ENCODE measurements around the gene PPBP. TPM values are rescaled to one million over a fixed set of nuclear protein-coding genes. Genes with fewer than 3 reads are reported as not detected.

Gene PPBP
- total and polyA plus RNA-seq, 3 experiments from 2014 or later, result not detected

- H3K4me3 Mint-ChIP-seq, result no peak overlapping the region
- no peak overlapping the region for H3K27ac ChIP-seq (ENCODE audit: low read depth, low read length)
- H3K27me3 ChIP-seq (ENCODE audit: insufficient read depth, low read length, poor library complexity, severe bottlenecking), result no peaks in the 10 kb centered on the region
- ChIA-PET CTCF (no interaction called here), POLR2A (no interaction called here)
- peaks cover 0 to 6% (median 0%) of the 10 kb centered on the region in 5 donors for H3K9me3 Mint-ChIP-seq
- DNase-seq, result no peak
- no peak overlapping the region for H3K27ac Mint-ChIP-seq
- H3K27me3 Mint-ChIP-seq, result peaks cover 0 to 3% of the 10 kb centered on the region in 2 donors
- no peaks in the 10 kb centered on the region for H3K9me3 ChIP-seq (ENCODE audit: low read length)
- no peaks in the 10 kb centered on the region for H3K36me3 Mint-ChIP-seq
- H3K4me1 Mint-ChIP-seq, result no peaks in the 10 kb centered on the region
- H3K4me3 ChIP-seq (ENCODE audit: low read length), result no peak overlapping the region
- no peaks in the 10 kb centered on the region for H3K36me3 ChIP-seq (ENCODE audit: insufficient read depth, low read length)
- no peaks in the 10 kb centered on the region for H3K4me1 ChIP-seq (ENCODE audit: insufficient read depth, low read length)
Observed at GRCh38 chr4:74009307-74009706, 21.3 kb upstream of the PPBP start.

GRCh38 chr4:74006009-74006476, 18.1 kb upstream of the PPBP start:
- no peak overlapping the region for H3K4me3 Mint-ChIP-seq
- CTCF ChIA-PET, result no interaction called here
- peaks cover 0 to 3% of the 10 kb centered on the region in 2 donors for H3K27me3 Mint-ChIP-seq
- peaks cover 0 to 6% (median 0%) of the 10 kb centered on the region in 5 donors for H3K9me3 Mint-ChIP-seq
- DNase-seq, result no peak
- Histone ChIP-seq H3K36me3 (ENCODE audit: insufficient read depth, low read length) (no peaks in the 10 kb centered on the region), H3K27me3 (ENCODE audit: insufficient read depth, low read length, poor library complexity, severe bottlenecking) (no peaks in the 10 kb centered on the region), H3K27ac (ENCODE audit: low read depth, low read length) (no peak overlapping the region), H3K4me3 (ENCODE audit: low read length) (no peak overlapping the region), H3K9me3 (ENCODE audit: low read length) (no peaks in the 10 kb centered on the region), H3K4me1 (ENCODE audit: insufficient read depth, low read length) (no peaks in the 10 kb centered on the region)
- POLR2A ChIA-PET, result no interaction called here
- no peaks in the 10 kb centered on the region for H3K4me1 Mint-ChIP-seq
- H3K27ac Mint-ChIP-seq, result no peak overlapping the region
- H3K36me3 Mint-ChIP-seq, result no peaks in the 10 kb centered on the region

GRCh38 chr4:74005528-74005927, 17.5 kb upstream of the PPBP start:
- no peak for DNase-seq
- no peaks in the 10 kb centered on the region for H3K36me3 Mint-ChIP-seq
- POLR2A ChIA-PET, result no interaction called here
- H3K9me3 ChIP-seq (ENCODE audit: low read length), result no peaks in the 10 kb centered on the region
- H3K4me3 Mint-ChIP-seq, result no peak overlapping the region
- peaks cover 0 to 2% (median 0%) of the 10 kb centered on the region in 5 donors for H3K9me3 Mint-ChIP-seq
- no peak overlapping the region for H3K4me3 ChIP-seq (ENCODE audit: low read length)
- CTCF ChIA-PET, result no interaction called here
- H3K27me3 Mint-ChIP-seq, result peaks cover 0 to 3% of the 10 kb centered on the region in 2 donors
- H3K4me1 ChIP-seq (ENCODE audit: insufficient read depth, low read length), result no peaks in the 10 kb centered on the region
- no peaks in the 10 kb centered on the region for H3K4me1 Mint-ChIP-seq
- no peaks in the 10 kb centered on the region for H3K36me3 ChIP-seq (ENCODE audit: insufficient read depth, low read length)
- no peaks in the 10 kb centered on the region for H3K27me3 ChIP-seq (ENCODE audit: insufficient read depth, low read length, poor library complexity, severe bottlenecking)
- no peak overlapping the region for H3K27ac ChIP-seq (ENCODE audit: low read depth, low read length)
- no peak overlapping the region for H3K27ac Mint-ChIP-seq

GRCh38 chr4:74004668-74005067, 16.7 kb upstream of the PPBP start:
- H3K36me3 Mint-ChIP-seq, result no peaks in the 10 kb centered on the region
- no peak for DNase-seq
- ChIA-PET POLR2A (no interaction called here), CTCF (no interaction called here)
- no peak overlapping the region for H3K27ac Mint-ChIP-seq
- no peaks in the 10 kb centered on the region for H3K36me3 ChIP-seq (ENCODE audit: insufficient read depth, low read length)
- H3K4me3 Mint-ChIP-seq, result no peak overlapping the region
- peaks cover 0 to 3% of the 10 kb centered on the region in 2 donors for H3K27me3 Mint-ChIP-seq
- H3K27me3 ChIP-seq (ENCODE audit: insufficient read depth, low read length, poor library complexity, severe bottlenecking), result no peaks in the 10 kb centered on the region
- H3K9me3 Mint-ChIP-seq, result no peaks in the 10 kb centered on the region
- no peaks in the 10 kb centered on the region for H3K4me1 Mint-ChIP-seq
- H3K27ac ChIP-seq (ENCODE audit: low read depth, low read length), result no peak overlapping the region
- H3K4me1 ChIP-seq (ENCODE audit: insufficient read depth, low read length), result no peaks in the 10 kb centered on the region
- no peak overlapping the region for H3K4me3 ChIP-seq (ENCODE audit: low read length)
- no peaks in the 10 kb centered on the region for H3K9me3 ChIP-seq (ENCODE audit: low read length)

GRCh38 chr4:74000301-74000700, 12.3 kb upstream of the PPBP start:
- H3K36me3 ChIP-seq (ENCODE audit: insufficient read depth, low read length), result no peaks in the 10 kb centered on the region
- ChIA-PET CTCF (no interaction called here), POLR2A (no interaction called here)
- Mint-ChIP-seq H3K9me3 (peaks cover 0 to 2% (median 0%) of the 10 kb centered on the region in 5 donors), H3K27me3 (peaks cover 0 to 4% of the 10 kb centered on the region in 2 donors), H3K4me3 (no peak overlapping the region), H3K4me1 (no peaks in the 10 kb centered on the region), H3K27ac (no peak overlapping the region), H3K36me3 (no peaks in the 10 kb centered on the region)
- H3K27me3 ChIP-seq (ENCODE audit: insufficient read depth, low read length, poor library complexity, severe bottlenecking), result no peaks in the 10 kb centered on the region
- no peak for DNase-seq
- no peak overlapping the region for H3K27ac ChIP-seq (ENCODE audit: low read depth, low read length)
- no peaks in the 10 kb centered on the region for H3K4me1 ChIP-seq (ENCODE audit: insufficient read depth, low read length)
- no peak overlapping the region for H3K4me3 ChIP-seq (ENCODE audit: low read length)
- no peaks in the 10 kb centered on the region for H3K9me3 ChIP-seq (ENCODE audit: low read length)

- no peak for DNase-seq
- H3K27ac ChIP-seq (ENCODE audit: low read depth, low read length), result no peak within 1 kb of the TSS
- ChIA-PET CTCF (no interaction called here), POLR2A (no interaction called here)
- peaks cover 0 to 3% (median 0%) of the 10 kb centered on the region in 5 donors for H3K9me3 Mint-ChIP-seq
- no peak within 1 kb of the TSS for H3K4me3 ChIP-seq (ENCODE audit: low read length)
- H3K36me3 Mint-ChIP-seq, result no peaks in the 10 kb centered on the region
- H3K27me3 ChIP-seq (ENCODE audit: insufficient read depth, low read length, poor library complexity, severe bottlenecking), result no peaks in the 10 kb centered on the region
- no peaks in the 10 kb centered on the region for H3K4me1 Mint-ChIP-seq
- no peaks in the 10 kb centered on the region for H3K9me3 ChIP-seq (ENCODE audit: low read length)
- H3K36me3 ChIP-seq (ENCODE audit: insufficient read depth, low read length), result no peaks in the 10 kb centered on the region
- H3K4me3 Mint-ChIP-seq, result no peak within 1 kb of the TSS
- H3K27me3 Mint-ChIP-seq, result peaks cover 0 to 4% of the 10 kb centered on the region in 2 donors
- H3K4me1 ChIP-seq (ENCODE audit: insufficient read depth, low read length), result no peaks in the 10 kb centered on the region
- no peak within 1 kb of the TSS for H3K27ac Mint-ChIP-seq
Observed at GRCh38 chr4:73998040-73999011, 10.3 kb upstream of the PPBP start, which contains the start of gene CXCL5. CXCL5 (minus strand) TSS chr4:73998677; CDS start chr4:73998581, 96 bp downstream.

GRCh38 chr4:73992050-73992449, 4.1 kb upstream of the PPBP start:
- Histone ChIP-seq H3K36me3 (ENCODE audit: insufficient read depth, low read length) (no peaks in the 10 kb centered on the region), H3K27me3 (ENCODE audit: insufficient read depth, low read length, poor library complexity, severe bottlenecking) (no peaks in the 10 kb centered on the region), H3K4me3 (ENCODE audit: low read length) (no peak overlapping the region), H3K9me3 (ENCODE audit: low read length) (no peaks in the 10 kb centered on the region), H3K4me1 (ENCODE audit: insufficient read depth, low read length) (no peaks in the 10 kb centered on the region), H3K27ac (ENCODE audit: low read depth, low read length) (no peak overlapping the region)
- ChIA-PET CTCF (no interaction called here), POLR2A (no interaction called here)
- H3K9me3 Mint-ChIP-seq, result peaks cover 0 to 3% (median 0%) of the 10 kb centered on the region in 5 donors
- DNase-seq, result no peak
- H3K27me3 Mint-ChIP-seq, result no peaks in the 10 kb centered on the region
- H3K27ac Mint-ChIP-seq, result no peak overlapping the region
- H3K4me1 Mint-ChIP-seq, result no peaks in the 10 kb centered on the region
- H3K4me3 Mint-ChIP-seq, result no peak overlapping the region
- no peaks in the 10 kb centered on the region for H3K36me3 Mint-ChIP-seq

- no peak overlapping the region for H3K4me3 ChIP-seq (ENCODE audit: low read length)
- ChIA-PET CTCF (no interaction called here), POLR2A (no interaction called here)
- no peaks in the 10 kb centered on the region for H3K9me3 ChIP-seq (ENCODE audit: low read length)
- H3K36me3 ChIP-seq (ENCODE audit: insufficient read depth, low read length), result no peaks in the 10 kb centered on the region
- Mint-ChIP-seq H3K4me3 (no peak overlapping the region), H3K27me3 (no peaks in the 10 kb centered on the region), H3K27ac (no peak overlapping the region), H3K9me3 (peaks cover 0 to 3% (median 0%) of the 10 kb centered on the region in 5 donors), H3K36me3 (no peaks in the 10 kb centered on the region), H3K4me1 (no peaks in the 10 kb centered on the region)
- no peaks in the 10 kb centered on the region for H3K27me3 ChIP-seq (ENCODE audit: insufficient read depth, low read length, poor library complexity, severe bottlenecking)
- no peak overlapping the region for H3K27ac ChIP-seq (ENCODE audit: low read depth, low read length)
- no peaks in the 10 kb centered on the region for H3K4me1 ChIP-seq (ENCODE audit: insufficient read depth, low read length)
- no peak for DNase-seq
Observed at GRCh38 chr4:73991742-73992000, 3.7 kb upstream of the PPBP start.
